GM10266 (cell line): ENCODE results near the gene RASGRF2.

Experiments
- DNase-seq: peaks from one replicate; pipeline ENCODE4 v3.0.0; 2012; ENCODE audit errors: extremely low spot score
- CTCF ChIP-seq: IDR thresholded peaks from 2 replicates; pipeline ENCODE4 v1.5.1; 2012; ENCODE audit warnings: mild to moderate bottlenecking, low read depth; ENCODE audit not compliant: control insufficient read depth, insufficient read depth; ENCODE audit errors: missing control alignments

The RASGRF2 gene

GRCh38 chr5:81247441-81247972 lies 287.3 kb downstream of the RASGRF2 start:
- no peak for TF ChIP-seq CTCF
- DNase-seq: no peak

GRCh38 chr5:81249240-81249639 lies 289.1 kb downstream of the RASGRF2 start:
- no peak for TF ChIP-seq CTCF
- DNase-seq: no peak

GRCh38 chr5:81250004-81250403 lies 289.8 kb downstream of the RASGRF2 start:
- no peak for DNase-seq
- TF ChIP-seq CTCF: no peak

- no peak for DNase-seq
These were observed 291.8 kb downstream of the RASGRF2 start for GRCh38 chr5:81251922-81252321.

GRCh38 chr5:81252904-81253303 lies 292.7 kb downstream of the RASGRF2 start:
- DNase-seq: no peak
- TF ChIP-seq CTCF: no peak

More at GRCh38 chr5:81251922-81252321, 291.8 kb downstream of the RASGRF2 start:
- TF ChIP-seq CTCF: no peak

GRCh38 chr5:81253875-81254274 lies 293.7 kb downstream of the RASGRF2 start:
- TF ChIP-seq CTCF: no peak
- no peak for DNase-seq

GRCh38 chr5:81254886-81255559 lies 294.9 kb downstream of the RASGRF2 start:
- no peak for TF ChIP-seq CTCF
- DNase-seq: no peak
